ENCODE data around the gene AUTS2. TPM values are rescaled to one million over a fixed set of nuclear protein-coding genes. Genes with fewer than 3 reads are reported as not detected.

AUTS2 gene
- total RNA-seq, 6 donors from 2014 or later: 38.9 to 151 (median 55.8) TPM

- TF ChIP-seq, protein P1, sequence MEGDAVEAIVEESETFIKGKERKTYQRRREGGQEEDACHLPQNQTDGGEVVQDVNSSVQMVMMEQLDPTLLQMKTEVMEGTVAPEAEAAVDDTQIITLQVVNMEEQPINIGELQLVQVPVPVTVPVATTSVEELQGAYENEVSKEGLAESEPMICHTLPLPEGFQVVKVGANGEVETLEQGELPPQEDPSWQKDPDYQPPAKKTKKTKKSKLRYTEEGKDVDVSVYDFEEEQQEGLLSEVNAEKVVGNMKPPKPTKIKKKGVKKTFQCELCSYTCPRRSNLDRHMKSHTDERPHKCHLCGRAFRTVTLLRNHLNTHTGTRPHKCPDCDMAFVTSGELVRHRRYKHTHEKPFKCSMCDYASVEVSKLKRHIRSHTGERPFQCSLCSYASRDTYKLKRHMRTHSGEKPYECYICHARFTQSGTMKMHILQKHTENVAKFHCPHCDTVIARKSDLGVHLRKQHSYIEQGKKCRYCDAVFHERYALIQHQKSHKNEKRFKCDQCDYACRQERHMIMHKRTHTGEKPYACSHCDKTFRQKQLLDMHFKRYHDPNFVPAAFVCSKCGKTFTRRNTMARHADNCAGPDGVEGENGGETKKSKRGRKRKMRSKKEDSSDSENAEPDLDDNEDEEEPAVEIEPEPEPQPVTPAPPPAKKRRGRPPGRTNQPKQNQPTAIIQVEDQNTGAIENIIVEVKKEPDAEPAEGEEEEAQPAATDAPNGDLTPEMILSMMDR (IDR thresholded peaks at IDR 0.05): no peak
- TF ChIP-seq EP300 (IDR thresholded peaks at IDR 0.05) (no peak), POLR2AphosphoS5 (IDR thresholded peaks at IDR 0.05) (no peak), POLR2A (IDR thresholded peaks at IDR 0.05) (no peak)
- H3K4me1 ChIP-seq: peaks cover 0 to 5% (median 1%) of the 10 kb centered on the region in 4 donors
- H3K4me3 ChIP-seq: no peak overlapping the region
- ATAC-seq (ENCODE audit: low FRiP score in 2 of 2) (no peak), DNase-seq (no peak)
- no peaks in the 10 kb centered on the region for H3K9me3 ChIP-seq
- WGBS, 2 donors: 81 to 87% methylated on average over 5 of the region's 5 CpGs
- no peaks in the 10 kb centered on the region for H3K36me3 ChIP-seq
- no peak overlapping the region for H3K27ac ChIP-seq
- no peaks in the 10 kb centered on the region for H3K27me3 ChIP-seq
Observed at GRCh38 chr7:69663911-69664832, 65.9 kb downstream of the AUTS2 start.

DNA sequence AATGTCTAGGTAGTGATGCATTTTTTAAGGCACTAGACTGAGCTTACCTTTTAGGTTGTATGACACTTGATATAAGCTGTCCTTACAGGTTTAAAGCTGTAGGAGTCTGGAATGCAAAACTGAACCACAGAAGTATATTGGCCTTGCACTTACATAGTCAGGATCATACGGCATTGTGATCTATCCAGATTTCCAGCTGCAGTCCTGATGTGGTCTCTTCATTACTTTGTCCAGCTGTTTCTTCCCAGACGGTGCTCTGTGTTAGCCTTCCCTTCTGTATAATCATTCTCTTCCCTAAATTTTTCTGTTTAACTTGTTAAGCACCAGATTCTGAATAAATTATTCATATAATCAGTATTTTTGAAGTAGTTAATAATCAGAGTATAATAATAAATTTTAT is 67.1 kb downstream of the AUTS2 start:
- ATAC-seq (ENCODE audit: low FRiP score in 2 of 2): no peak
- no peaks in the 10 kb centered on the region for H3K9me3 ChIP-seq
- no peaks in the 10 kb centered on the region for H3K4me1 ChIP-seq
- no peak for TF ChIP-seq POLR2AphosphoS5 (IDR thresholded peaks at IDR 0.05)
- no peak for TF ChIP-seq EP300 (IDR thresholded peaks at IDR 0.05)
- TF ChIP-seq, protein P1 (IDR thresholded peaks at IDR 0.05): no peak
- no peak for TF ChIP-seq POLR2A (IDR thresholded peaks at IDR 0.05)
- no peaks in the 10 kb centered on the region for H3K27me3 ChIP-seq
- WGBS, 2 donors: 59 to 82% methylated on average over 2 of the region's 2 CpGs
- H3K27ac ChIP-seq: no peak overlapping the region
- no peak overlapping the region for H3K4me3 ChIP-seq
- no peaks in the 10 kb centered on the region for H3K36me3 ChIP-seq
- DNase-seq: no peak

GRCh38 chr7:69668339-69668870 is 70.1 kb downstream of the AUTS2 start:
- ATAC-seq (ENCODE audit: low FRiP score in 2 of 2): no peak
- Histone ChIP-seq H3K36me3 (no peaks in the 10 kb centered on the region), H3K4me1 (peaks cover 0 to 9% (median 2%) of the 10 kb centered on the region in 4 donors), H3K9me3 (no peaks in the 10 kb centered on the region), H3K4me3 (no peak overlapping the region), H3K27ac (no peak overlapping the region), H3K27me3 (no peaks in the 10 kb centered on the region)
- 15 to 24% methylated on average over 1 of the region's 1 CpG for WGBS, 2 donors
- DNase-seq: no peak
- TF ChIP-seq, protein P1 (IDR thresholded peaks at IDR 0.05): no peak
- no peak for TF ChIP-seq POLR2A (IDR thresholded peaks at IDR 0.05)
- TF ChIP-seq POLR2AphosphoS5 (IDR thresholded peaks at IDR 0.05): no peak
- no peak for TF ChIP-seq EP300 (IDR thresholded peaks at IDR 0.05)

- Histone ChIP-seq H3K27ac (no peak overlapping the region), H3K9me3 (no peaks in the 10 kb centered on the region), H3K4me3 (no peak overlapping the region), H3K36me3 (no peaks in the 10 kb centered on the region), H3K27me3 (no peaks in the 10 kb centered on the region), H3K4me1 (peaks cover 0 to 16% (median 7%) of the 10 kb centered on the region in 4 donors)
- DNase-seq (no peak), ATAC-seq (ENCODE audit: low FRiP score in 2 of 2) (no peak)
- 50 to 56% methylated on average over 4 of the region's 4 CpGs for WGBS, 2 donors
- TF ChIP-seq, protein P1 (IDR thresholded peaks at IDR 0.05): no peak
- TF ChIP-seq EP300 (IDR thresholded peaks at IDR 0.05): no peak
- TF ChIP-seq POLR2A (IDR thresholded peaks at IDR 0.05): no peak
- no peak for TF ChIP-seq POLR2AphosphoS5 (IDR thresholded peaks at IDR 0.05)
Observed at GRCh38 chr7:69670701-69671100, 72.4 kb downstream of the AUTS2 start.
